SU-DHL-6 (cell line): ENCODE data around the gene PHACTR3.

Experiments used
- CTCF ChIP-seq: fragments of 200-600 bp; sonication (generic); IDR thresholded peaks from one replicate; pipeline ENCODE4 v1.5.1; 2017; ENCODE audit warnings: antibody characterized with exemption, mild to moderate bottlenecking, low read length, moderate library complexity; ENCODE audit not compliant: insufficient read depth, poor library complexity, severe bottlenecking
- EZH2phosphoT487 ChIP-seq: fragments of 200-600 bp; sonication (generic), shearing (Covaris generic); conservative IDR thresholded peaks from 2 replicates; pipeline ENCODE4 v1.6.1; 2018; ENCODE audit warnings: mild to moderate bottlenecking, antibody characterized with exemption, low read length, moderate library complexity, mixed read lengths

DNA sequence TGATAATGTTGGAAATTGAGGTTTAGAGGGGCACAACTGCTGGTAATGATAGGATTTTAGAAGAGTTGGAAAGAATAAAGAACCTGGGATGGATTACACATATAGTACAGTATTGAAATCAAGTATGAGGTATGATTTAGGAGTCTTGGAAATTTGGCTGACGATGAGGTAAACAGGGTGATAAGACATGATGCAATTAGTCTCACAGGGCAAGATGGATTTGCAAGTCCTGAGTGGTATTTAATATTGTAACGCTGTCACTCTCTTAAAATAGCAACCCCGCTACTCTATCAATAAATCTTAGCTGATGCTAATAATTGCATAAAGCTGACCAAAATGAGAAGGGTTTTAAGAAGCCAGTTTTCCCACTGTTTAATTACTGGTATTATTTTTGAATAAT is 258.7 kb downstream of the PHACTR3 start:
- TF ChIP-seq CTCF, result no peak
- TF ChIP-seq EZH2phosphoT487, result no peak
